Caco-2 (cell line): Measurements from ENCODE around the gene C17orf113. TPM values are rescaled to one million over a fixed set of nuclear protein-coding genes. Genes with fewer than 3 reads are reported as not detected.

Experiments used
- BruUV-seq: library from RNA; stranded (reverse); fragments of 400-500 nt; replicated peaks from 2 replicates; lab custom pipeline; 2021; lab: Mats Ljungman, UMichigan
- CTCF ChIA-PET: fragments of 300-600 bp; sonication (Branson Sonifier 250); formaldehyde crosslinking; loops from one replicate; lab custom pipeline; 2022; ENCODE audit warnings: antibody characterized with exemption; lab: Charles Lee
- POLR2A ChIA-PET: fragments of 300-600 bp; sonication (Branson Sonifier 250); formaldehyde crosslinking; loops from one replicate; lab custom pipeline; 2022; ENCODE audit warnings: antibody characterized with exemption; lab: Charles Lee
- DNase-seq, 2 experiments: peaks; one replicate each; pipeline versions ENCODE4 v3.0.0 to v3.0.0-alpha.2; 2020 to 2022
- H3K27me3 ChIP-seq: replicated peaks from 2 replicates; pipeline ENCODE4 v1.6.0; 2011; ENCODE audit warnings: low read length; ENCODE audit not compliant: control insufficient read depth, insufficient read depth
- H3K36me3 ChIP-seq: 2 replicates; pipeline ENCODE4 v1.5.1; 2011; ENCODE audit warnings: low read length; ENCODE audit not compliant: control insufficient read depth, insufficient read depth
- H3K4me1 ChIP-seq: fragments of 250-450 bp; sonication (Bioruptor Pico); 2 replicates; pipeline ENCODE4 v1.5.1; 2020; ENCODE audit warnings: mild to moderate bottlenecking
- H3K4me3 ChIP-seq: 2 replicates; pipeline ENCODE4 v1.5.1; 2011; ENCODE audit warnings: low read depth, mild to moderate bottlenecking, control low read depth, low read length
- H3K9me3 ChIP-seq: fragments of 250-450 bp; sonication (Bioruptor Pico); 2 replicates; pipeline ENCODE4 v1.5.1; 2020; ENCODE audit warnings: mild to moderate bottlenecking, moderate library complexity
- H3K27ac Mint-ChIP-seq: one replicate; pipeline ENCODE4 v1.8.0; 2022; ENCODE audit warnings: mixed read lengths; ENCODE audit not compliant: unreplicated experiment
- H3K27me3 Mint-ChIP-seq: one replicate; pipeline ENCODE4 v1.8.0; 2022; ENCODE audit warnings: mixed read lengths; ENCODE audit not compliant: insufficient read depth, unreplicated experiment
- H3K36me3 Mint-ChIP-seq: one replicate; pipeline ENCODE4 v1.8.0; 2022; ENCODE audit warnings: mild to moderate bottlenecking, mixed read lengths; ENCODE audit not compliant: insufficient read depth, unreplicated experiment
- H3K4me1 Mint-ChIP-seq: one replicate; pipeline ENCODE4 v1.8.0; 2022; ENCODE audit warnings: low read depth, mixed read lengths; ENCODE audit not compliant: unreplicated experiment
- H3K4me3 Mint-ChIP-seq: one replicate; pipeline ENCODE4 v1.8.0; 2022; ENCODE audit warnings: mild to moderate bottlenecking, moderate library complexity, mixed read lengths; ENCODE audit not compliant: unreplicated experiment
- H3K9me3 Mint-ChIP-seq: one replicate; pipeline ENCODE4 v1.8.0; 2022; ENCODE audit warnings: mixed read lengths; ENCODE audit not compliant: unreplicated experiment
- intact Hi-C: fragments of 100-400 bp; cut with micrococcal nuclease; formaldehyde crosslinking; loops from one replicate; pipeline ENCODE4 v1.10.0; 2022; ENCODE audit not compliant: unreplicated experiment
- total RNA-seq: library from RNA; stranded (reverse); gene quantifications from 2 replicates; pipeline ENCODE4 v1.2.3, GENCODE V29; 2022
- TF ChIP-seq, protein P1 (sequence below), 2 experiments: fragments of 200-600 bp in 1 of 2; IDR thresholded peaks; 1 replicate in 1 of 2; 2 replicates in 1 of 2; pipeline versions ENCODE4 v1.5.1 to v1.8.0; 2011 to 2022; ENCODE audit warnings: antibody characterized with exemption in 1 of 2, control low read depth in 1 of 2, inconsistent platforms in 1 of 2, low read depth in 1 of 2, low read length in 1 of 2, mild to moderate bottlenecking in 1 of 2, moderate library complexity in 1 of 2; ENCODE audit not compliant: insufficient read depth in 1 of 2, severe bottlenecking in 1 of 2, unreplicated experiment in 1 of 2

The C17orf113 gene
- total RNA-seq, 1 experiment from 2014 or later, result 4.7 TPM

DNA sequence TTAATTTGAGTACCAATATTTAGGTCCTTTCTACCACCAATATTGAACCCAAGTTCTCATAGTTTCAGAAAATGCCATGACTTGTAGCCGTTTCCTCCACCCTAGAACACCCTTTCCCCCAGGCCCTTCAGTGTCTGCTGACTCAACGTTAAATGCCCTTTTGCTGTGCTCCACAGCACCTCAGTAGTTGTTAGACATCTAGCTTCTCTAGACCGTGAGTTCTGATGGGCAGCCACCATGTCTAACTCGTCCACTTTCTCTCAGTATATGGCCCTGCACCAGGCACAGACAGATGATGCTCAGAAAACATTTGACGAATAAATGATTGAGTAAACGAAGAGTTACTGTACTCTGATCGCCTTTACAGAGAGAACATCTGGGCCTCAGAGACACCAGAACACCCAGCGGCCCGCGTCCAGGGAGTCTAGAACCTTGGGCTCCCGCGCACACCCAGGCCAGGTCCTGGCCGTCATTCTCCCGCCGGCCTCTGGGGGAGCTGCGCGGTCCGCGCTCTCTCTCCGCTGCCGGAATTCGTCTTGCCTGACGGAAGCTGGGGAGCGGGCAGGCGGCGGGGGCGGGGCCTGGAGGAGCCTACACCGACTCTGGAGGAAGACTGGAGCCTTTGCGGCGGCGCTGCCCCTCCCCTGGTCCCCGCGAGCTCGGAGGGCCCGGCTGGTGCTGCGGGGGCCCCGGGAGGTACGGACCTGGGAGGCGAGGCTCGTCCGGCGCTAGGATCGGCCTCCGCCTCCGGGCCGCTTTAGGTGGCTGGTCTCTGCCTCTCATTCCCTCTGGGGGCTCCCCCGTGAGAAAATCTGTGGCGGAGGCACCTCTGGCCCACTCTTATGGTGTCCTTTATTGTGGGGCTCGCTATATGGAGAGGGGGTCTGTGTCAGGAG lies 30.6 kb downstream of the C17orf113 start, which contains the start of gene NKIRAS2:
NKIRAS2 (plus strand) TSS at position 582 of the 896 bp plus-strand sequence. CDS start 1,488 bp downstream, outside the sequence.
- Mint-ChIP-seq H3K4me3 (peak within 1 kb of the TSS; percentile 88), H3K4me1 (peaks cover 32% of the 10 kb centered on the region), H3K27me3 (no peaks in the 10 kb centered on the region), H3K9me3 (no peaks in the 10 kb centered on the region), H3K27ac (peak within 1 kb of the TSS; percentile 91), H3K36me3 (peaks cover 59% of the 10 kb centered on the region)
- DNase-seq, result peak; percentile 97
- Histone ChIP-seq H3K36me3 (0 out of 2 replicates have a peak, but pooled peaks cover 6% of the 10 kb centered on the region), H3K27me3 (no peaks in the 10 kb centered on the region), H3K9me3 (no peaks in the 10 kb centered on the region), H3K4me3 (peak within 1 kb of the TSS; percentile 78), H3K4me1 (peaks cover 29% of the 10 kb centered on the region)
- TF ChIP-seq, protein P1, sequence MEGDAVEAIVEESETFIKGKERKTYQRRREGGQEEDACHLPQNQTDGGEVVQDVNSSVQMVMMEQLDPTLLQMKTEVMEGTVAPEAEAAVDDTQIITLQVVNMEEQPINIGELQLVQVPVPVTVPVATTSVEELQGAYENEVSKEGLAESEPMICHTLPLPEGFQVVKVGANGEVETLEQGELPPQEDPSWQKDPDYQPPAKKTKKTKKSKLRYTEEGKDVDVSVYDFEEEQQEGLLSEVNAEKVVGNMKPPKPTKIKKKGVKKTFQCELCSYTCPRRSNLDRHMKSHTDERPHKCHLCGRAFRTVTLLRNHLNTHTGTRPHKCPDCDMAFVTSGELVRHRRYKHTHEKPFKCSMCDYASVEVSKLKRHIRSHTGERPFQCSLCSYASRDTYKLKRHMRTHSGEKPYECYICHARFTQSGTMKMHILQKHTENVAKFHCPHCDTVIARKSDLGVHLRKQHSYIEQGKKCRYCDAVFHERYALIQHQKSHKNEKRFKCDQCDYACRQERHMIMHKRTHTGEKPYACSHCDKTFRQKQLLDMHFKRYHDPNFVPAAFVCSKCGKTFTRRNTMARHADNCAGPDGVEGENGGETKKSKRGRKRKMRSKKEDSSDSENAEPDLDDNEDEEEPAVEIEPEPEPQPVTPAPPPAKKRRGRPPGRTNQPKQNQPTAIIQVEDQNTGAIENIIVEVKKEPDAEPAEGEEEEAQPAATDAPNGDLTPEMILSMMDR (IDR thresholded peaks at IDR 0.05; ENCODE audit: insufficient read depth in 1 of 2, low read depth in 1 of 2, low read length in 1 of 2, severe bottlenecking in 1 of 2, unreplicated experiment in 1 of 2), result peak; percentile 89 to 95
- intact Hi-C loops, result loop anchor here (2.0 kb wide), 1 partner anchor 101 kb away; the partner anchor contains the start of gene ACLY
- ChIA-PET POLR2A (interaction anchor here (0.5 to 1.3 kb wide), 8 partner anchors 38 to 331 kb away, joined by 3 to 11 read pairs (median 5); partner anchors contain the start of gene EIF1), CTCF (interaction anchor here (0.6 to 1.5 kb wide), 13 partner anchors 9 to 175 kb away, joined by 3 to 17 read pairs (median 3); partner anchors contain the start of genes CNP, GHDC, KAT2A and ODAD4)
- BruUV-seq, result no TSS peak

DNA sequence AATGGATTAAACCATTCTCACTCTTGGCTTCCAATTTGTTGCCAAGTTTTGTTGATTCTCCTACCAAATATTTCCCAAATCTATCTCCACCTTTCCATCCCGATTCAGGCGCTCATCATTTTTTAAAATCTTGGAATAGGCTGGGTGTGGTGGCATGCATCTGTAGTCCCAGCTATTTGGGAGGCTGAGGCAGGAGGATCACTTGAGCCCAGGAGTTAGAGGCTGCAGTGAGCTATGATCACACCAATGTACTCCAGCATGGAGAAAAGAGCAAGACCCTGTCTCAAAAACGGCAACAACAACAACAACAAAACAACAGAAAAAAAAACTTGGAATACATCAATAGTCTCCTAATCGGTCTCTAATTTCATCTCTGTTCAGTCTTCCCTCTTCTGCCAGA lies 31.4 kb downstream of the C17orf113 start:
- Mint-ChIP-seq H3K36me3 (peaks cover 59% of the 10 kb centered on the region), H3K27me3 (no peaks in the 10 kb centered on the region), H3K9me3 (no peaks in the 10 kb centered on the region), H3K27ac (no peak overlapping the region), H3K4me1 (peaks cover 25% of the 10 kb centered on the region), H3K4me3 (peak overlapping the region; percentile 88)
- Histone ChIP-seq H3K4me3 (no peak overlapping the region), H3K4me1 (peaks cover 22% of the 10 kb centered on the region), H3K27me3 (no peaks in the 10 kb centered on the region), H3K9me3 (no peaks in the 10 kb centered on the region), H3K36me3 (0 out of 2 replicates have a peak, but pooled peaks cover 6% of the 10 kb centered on the region)
- intact Hi-C loops, result loop anchor here (2.0 kb wide), 1 partner anchor 100 kb away; the partner anchor contains the start of gene ACLY
- DNase-seq, result no peak
- ChIA-PET POLR2A (interaction anchor here (0.9 to 3.5 kb wide), 3 partner anchors 16 to 233 kb away, joined by 3 to 40 read pairs (median 27); partner anchors contain the start of genes CNP and JUP), CTCF (interaction anchor here (0.6 to 1.4 kb wide), 3 partner anchors 16 to 148 kb away, joined by 3 to 17 read pairs (median 6); no protein-coding TSS in a partner anchor)
- TF ChIP-seq, protein P1 (IDR thresholded peaks at IDR 0.05; ENCODE audit: insufficient read depth in 1 of 2, low read depth in 1 of 2, low read length in 1 of 2, severe bottlenecking in 1 of 2, unreplicated experiment in 1 of 2), result no peak
- no TSS peak for BruUV-seq

DNA sequence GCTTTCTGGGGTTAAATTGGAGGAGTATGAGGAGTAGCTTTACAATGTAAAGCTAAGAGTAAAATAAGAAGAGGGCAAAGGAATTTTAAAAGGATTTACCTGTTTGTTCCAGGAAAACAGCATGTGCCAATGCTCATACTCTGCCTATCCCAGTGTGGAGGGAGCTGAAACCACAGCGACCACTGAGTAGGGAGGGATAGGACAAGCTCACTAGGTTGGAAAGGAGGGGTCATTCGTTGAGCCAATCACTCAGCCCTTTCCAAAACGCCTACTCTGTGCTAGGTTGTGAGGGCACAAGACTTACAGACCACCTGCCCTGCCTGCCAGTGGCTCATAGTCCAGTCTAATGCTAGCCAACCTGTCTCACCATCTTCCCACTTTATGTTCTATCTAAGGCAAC lies 32.1 kb downstream of the C17orf113 start:
- H3K4me3 ChIP-seq, result peak overlapping the region; percentile 95
- Mint-ChIP-seq H3K4me3 (peak overlapping the region; percentile 88), H3K9me3 (no peaks in the 10 kb centered on the region), H3K36me3 (peaks cover 61% of the 10 kb centered on the region), H3K4me1 (peaks cover 18% of the 10 kb centered on the region), H3K27ac (peak overlapping the region; percentile 99), H3K27me3 (no peaks in the 10 kb centered on the region)
- no peak for DNase-seq
- POLR2A ChIA-PET, result interaction anchor here (0.6 to 3.5 kb wide), 5 partner anchors 15 to 232 kb away, joined by 3 to 40 read pairs (median 5); partner anchors contain the start of genes ACLY, CNP and JUP
- no peaks in the 10 kb centered on the region for H3K27me3 ChIP-seq
- TF ChIP-seq, protein P1 (IDR thresholded peaks at IDR 0.05; ENCODE audit: insufficient read depth in 1 of 2, low read depth in 1 of 2, low read length in 1 of 2, severe bottlenecking in 1 of 2, unreplicated experiment in 1 of 2), result no peak
- intact Hi-C loops, result loop anchor here (2.0 kb wide), 1 partner anchor 100 kb away; the partner anchor contains the start of gene ACLY
- H3K36me3 ChIP-seq, result 0 out of 2 replicates have a peak, but pooled peaks cover 3% of the 10 kb centered on the region
- no peaks in the 10 kb centered on the region for H3K9me3 ChIP-seq
- BruUV-seq, result no TSS peak
- H3K4me1 ChIP-seq, result peaks cover 15% of the 10 kb centered on the region
- CTCF ChIA-PET, result interaction anchor here (0.6 to 1.9 kb wide), 8 partner anchors 9 to 293 kb away, joined by 3 to 6 read pairs (median 4); partner anchors contain the start of genes ODAD4 and ZNF385C
